HepG2 (cell line): Measurements from ENCODE around the gene ZNRF4. TPM values are rescaled to one million over a fixed set of nuclear protein-coding genes. Genes with fewer than 3 reads are reported as not detected.
A peak's percentile ranks its signal among the peaks of the same experiment; 100 is the strongest.

Experiments used
- ATAC-seq: fragments of 200-7000 bp; cut with Tn5 transposase; 3 replicates; pipeline ENCODE4 v1.9.1; 2020; ENCODE audit warnings: mild to moderate bottlenecking, moderate library complexity
- BruUV-seq: library from RNA; stranded (reverse); fragments of 400-500 nt; replicated peaks from 2 replicates; lab custom pipeline; 2021; lab: Mats Ljungman, UMichigan
- CTCF ChIA-PET: fragments of 300-600 bp; formaldehyde crosslinking; extraction: SDS; loops from one replicate; lab custom pipeline; 2021; ENCODE audit warnings: low total read pairs, inconsistent platforms, low intra/inter-chr PET ratio; lab: Yijun Ruan, JAX
- POLR2A ChIA-PET: fragments of 350-600 bp; sonication (Branson Sonifier 250); formaldehyde crosslinking; loops from one replicate; lab custom pipeline; 2020; ENCODE audit warnings: antibody characterized with exemption, inconsistent platforms; lab: Yijun Ruan, JAX
- DNase-seq: peaks from one replicate; pipeline ENCODE4 v3.0.0-alpha.2; 2015; ENCODE audit warnings: low spot score
- FAIRE-seq: peaks from 3 replicates; lab custom pipeline; 2011; peaks lifted over from hg19 to GRCh38; lab: Jason Lieb, UNC
- H2AFZ ChIP-seq: one replicate; pipeline ENCODE4 v1.6.1; 2011; ENCODE audit warnings: low read length, inconsistent platforms
- H3K27ac ChIP-seq: fragments of 300-600 bp; 3 replicates; pipeline ENCODE4 v1.8.0; 2011; ENCODE audit warnings: mixed run types, mild to moderate bottlenecking, mixed read lengths, low read length, inconsistent platforms; ENCODE audit not compliant: insufficient read depth; ENCODE audit errors: extremely low read length
- H3K27me3 ChIP-seq, 2 experiments: fragments of 200-600 bp in 1 of 2; 2 replicates in 1 of 2; 3 replicates in 1 of 2; pipeline versions ENCODE4 v1.6.0 to v1.8.0; 2011; ENCODE audit warnings: low read length in 2 of 2, mild to moderate bottlenecking in 2 of 2, moderate library complexity in 2 of 2, inconsistent platforms in 1 of 2; ENCODE audit not compliant: insufficient read depth in 2 of 2, control insufficient read depth in 1 of 2
- H3K36me3 ChIP-seq, 2 experiments: fragments of 200-600 bp in 1 of 2; replicated peaks in 1 of 2; 2 replicates in 1 of 2; 3 replicates in 1 of 2; pipeline versions ENCODE4 v1.5.1 to v1.8.0; 2011; ENCODE audit warnings: low read length in 2 of 2, inconsistent platforms in 1 of 2; ENCODE audit not compliant: insufficient read depth in 2 of 2, control insufficient read depth in 1 of 2
- H3K4me1 ChIP-seq: 2 replicates; pipeline ENCODE4 v1.5.1; 2012; ENCODE audit warnings: low read length, inconsistent platforms; ENCODE audit not compliant: insufficient read depth
- H3K4me2 ChIP-seq: 2 replicates; pipeline ENCODE4 v1.6.0; 2011; ENCODE audit warnings: low read depth, low read length, inconsistent platforms
- H3K4me3 ChIP-seq, 3 experiments: fragments of 200-600 bp in 1 of 3; sonication (generic), shearing (Covaris generic) in 1 of 3; replicated peaks in 1 of 3; 2 replicates each; pipeline ENCODE4 v1.5.1; 2011 to 2016; ENCODE audit warnings: low read length in 3 of 3, inconsistent platforms in 2 of 3, low read depth in 2 of 3, mild to moderate bottlenecking in 2 of 3, control low read depth in 1 of 3, mixed read lengths in 1 of 3; ENCODE audit not compliant: insufficient read depth in 1 of 3
- H3K79me2 ChIP-seq: one replicate; pipeline ENCODE4 v1.6.1; 2011; ENCODE audit warnings: low read length, inconsistent platforms; ENCODE audit not compliant: insufficient read depth
- H3K9ac ChIP-seq: 2 replicates; pipeline ENCODE4 v1.6.0; 2011; ENCODE audit warnings: mild to moderate bottlenecking, low read depth, low read length, inconsistent platforms; ENCODE audit not compliant: insufficient read depth
- H3K9me3 ChIP-seq: 2 replicates; pipeline ENCODE4 v1.5.1; 2012; ENCODE audit warnings: mild to moderate bottlenecking, low read length
- H4K20me1 ChIP-seq: 2 replicates; pipeline ENCODE4 v1.6.0; 2011; ENCODE audit warnings: inconsistent platforms, mild to moderate bottlenecking, low read length, moderate library complexity; ENCODE audit not compliant: insufficient read depth
- ATF4 ChIP-seq, 2 experiments: fragments of 450-650 bp in 1 of 2; sonication (generic) in 1 of 2; formaldehyde crosslinking; IDR thresholded peaks; 2 replicates each; pipeline versions ENCODE4 v1.5.0 to v1.8.0; 2020 to 2022; ENCODE audit warnings: mild to moderate bottlenecking in 1 of 2, missing genetic modification reagents in 1 of 2
- FUBP1 ChIP-seq: sonication (generic); formaldehyde crosslinking; IDR thresholded peaks from 2 replicates; pipeline ENCODE4 v1.5.1; 2020; ENCODE audit warnings: missing genetic modification reagents, mild to moderate bottlenecking, borderline replicate concordance
- HES4 ChIP-seq: sonication (generic); formaldehyde crosslinking; IDR thresholded peaks from 2 replicates; pipeline ENCODE4 v1.9.0; 2021; ENCODE audit warnings: mild to moderate bottlenecking, missing genetic modification reagents, borderline replicate concordance
- IKZF4 ChIP-seq: sonication (generic); formaldehyde crosslinking; IDR thresholded peaks from 2 replicates; pipeline ENCODE4 v1.5.1; 2020; ENCODE audit warnings: borderline replicate concordance, mild to moderate bottlenecking, low read depth, missing genetic modification reagents; ENCODE audit errors: not compliant biosample characterization
- RORA ChIP-seq: sonication (generic); formaldehyde crosslinking; IDR thresholded peaks from 2 replicates; pipeline ENCODE4 v1.5.0; 2020; ENCODE audit warnings: mild to moderate bottlenecking, missing genetic modification reagents, moderate library complexity
- TMF1 ChIP-seq: sonication (generic); formaldehyde crosslinking; IDR thresholded peaks from 2 replicates; pipeline ENCODE4 v1.8.1; 2022; ENCODE audit warnings: low read depth, missing genetic modification reagents
- ZMYM3 ChIP-seq: sonication (generic); formaldehyde crosslinking; IDR thresholded peaks from 2 replicates; pipeline ENCODE4 v1.5.1; 2020; ENCODE audit warnings: mild to moderate bottlenecking, missing genetic modification reagents
- WGBS: methylation state at CpG from one replicate; pipeline ENCODE4 v1.1.6; 2017; ENCODE audit warnings: low lambda C conversion rate; 5-methylcytosine and 5-hydroxymethylcytosine counted together
- in situ Hi-C: cut with HindIII; loops from 2 replicates; pipeline ENCODE4 v1.10.0; 2017; ENCODE audit warnings: low pct_unique_long_range_greater_than_20kb; ENCODE audit not compliant: extremely low pct_ligation_motif_present
- intact Hi-C: fragments of 100-400 bp; cut with micrococcal nuclease; formaldehyde crosslinking; loops from one replicate; pipeline ENCODE4 v1.10.0; 2022; ENCODE audit not compliant: unreplicated experiment
- polyA plus RNA-seq, 8 experiments: library from polyadenylated mRNA; depleted of rRNA in 3 of 8; stranded (reverse) in 7 of 8; unstranded in 1 of 8; fragments of >200 nt; fragmentation: Illumina TruSeq in 4 of 8; extraction: Trizol in 4 of 8; gene quantifications; 2 replicates each; pipeline versions ENCODE4 v1.2.1 to v1.2.3, GENCODE V29; 2011 to 2016; ENCODE audit warnings: low read depth in 4 of 8, missing spikeins in 1 of 8, mixed read lengths in 1 of 8; ENCODE audit not compliant: insufficient read depth in 1 of 8
- total RNA-seq, 5 experiments: library from RNA; depleted of rRNA; stranded (reverse); fragments of >200 nt; fragmentation: Illumina TruSeq; extraction: Trizol; gene quantifications; 2 replicates each; pipeline ENCODE4 v1.2.3, GENCODE V29; 2016; ENCODE audit warnings: low read depth in 1 of 5
- TF ChIP-seq, protein P1 (sequence below): sonication (generic); formaldehyde crosslinking; conservative IDR thresholded peaks from 2 replicates; pipeline ENCODE4 v1.4.0; 2020; ENCODE audit warnings: missing genetic modification reagents

Gene ZNRF4
- total and polyA plus RNA-seq, 2 of the 13 experiments (the other 11 are each of a cell fraction or from before 2014, with no cell fraction given) = not detected

DNA sequence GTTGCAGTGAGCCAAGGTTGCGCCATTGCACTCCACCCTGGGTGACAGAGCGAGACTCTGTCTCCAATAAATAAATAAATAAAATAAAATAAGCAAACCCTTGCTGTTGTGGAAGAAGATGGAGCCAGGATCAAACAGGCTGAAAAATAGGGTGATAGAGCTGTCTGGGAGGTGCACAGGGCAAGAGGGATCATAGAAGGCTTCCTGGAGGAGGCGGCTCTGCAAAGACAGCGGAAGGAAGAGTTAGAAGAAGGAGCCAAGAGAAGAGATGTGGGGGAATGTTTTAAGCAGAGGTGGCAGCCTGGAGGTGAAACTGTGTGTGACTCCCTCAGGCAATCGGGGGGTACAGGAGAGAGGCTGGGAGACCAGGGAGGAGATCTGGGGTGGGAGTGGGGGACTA lies 40.6 kb downstream of the ZNRF4 start (continued):
- TF ChIP-seq FUBP1 (CRISPR knock-in tag) = no peak
- no peak for TF ChIP-seq TMF1 (CRISPR knock-in tag)
- no peak for TF ChIP-seq RORA (CRISPR knock-in tag)
- TF ChIP-seq IKZF4 (CRISPR knock-in tag) = no peak
- no peak for TF ChIP-seq ATF4 (CRISPR knock-in tag; IDR thresholded peaks at IDR 0.05)
- no peak for TF ChIP-seq HES4 (CRISPR knock-in tag)

GRCh38 chr19:5497297-5497696 lies 42.1 kb downstream of the ZNRF4 start:
- FAIRE-seq = no peak
- in situ Hi-C loops = no loop called here

More at GRCh38 chr19:5497297-5497696, 42.1 kb downstream of the ZNRF4 start:
- H3K4me3 ChIP-seq = no peak overlapping the region
- H3K27ac ChIP-seq = no peak overlapping the region
- H3K9ac ChIP-seq = no peak overlapping the region
- no TSS peak for BruUV-seq
- H3K27me3 ChIP-seq = peaks cover 0 to 4% of the 10 kb centered on the region in 2 experiments; a peak in 1 of 5 replicates
- ATAC-seq = no peak
- no peaks in the 10 kb centered on the region for H3K4me1 ChIP-seq
- peaks cover 7% of the 10 kb centered on the region for H3K9me3 ChIP-seq
- H3K4me2 ChIP-seq = no peak overlapping the region
- ChIA-PET CTCF (no interaction called here), POLR2A (no interaction called here)
- H4K20me1 ChIP-seq = no peaks in the 10 kb centered on the region
- H2AFZ ChIP-seq = no peak overlapping the region
- DNase-seq = no peak
- H3K36me3 ChIP-seq = no peaks in the 10 kb centered on the region
- intact Hi-C loops = no loop called here
- WGBS = 76% methylated on average over 4 of the region's 5 CpGs
- no peaks in the 10 kb centered on the region for H3K79me2 ChIP-seq
- TF ChIP-seq, protein P1, sequence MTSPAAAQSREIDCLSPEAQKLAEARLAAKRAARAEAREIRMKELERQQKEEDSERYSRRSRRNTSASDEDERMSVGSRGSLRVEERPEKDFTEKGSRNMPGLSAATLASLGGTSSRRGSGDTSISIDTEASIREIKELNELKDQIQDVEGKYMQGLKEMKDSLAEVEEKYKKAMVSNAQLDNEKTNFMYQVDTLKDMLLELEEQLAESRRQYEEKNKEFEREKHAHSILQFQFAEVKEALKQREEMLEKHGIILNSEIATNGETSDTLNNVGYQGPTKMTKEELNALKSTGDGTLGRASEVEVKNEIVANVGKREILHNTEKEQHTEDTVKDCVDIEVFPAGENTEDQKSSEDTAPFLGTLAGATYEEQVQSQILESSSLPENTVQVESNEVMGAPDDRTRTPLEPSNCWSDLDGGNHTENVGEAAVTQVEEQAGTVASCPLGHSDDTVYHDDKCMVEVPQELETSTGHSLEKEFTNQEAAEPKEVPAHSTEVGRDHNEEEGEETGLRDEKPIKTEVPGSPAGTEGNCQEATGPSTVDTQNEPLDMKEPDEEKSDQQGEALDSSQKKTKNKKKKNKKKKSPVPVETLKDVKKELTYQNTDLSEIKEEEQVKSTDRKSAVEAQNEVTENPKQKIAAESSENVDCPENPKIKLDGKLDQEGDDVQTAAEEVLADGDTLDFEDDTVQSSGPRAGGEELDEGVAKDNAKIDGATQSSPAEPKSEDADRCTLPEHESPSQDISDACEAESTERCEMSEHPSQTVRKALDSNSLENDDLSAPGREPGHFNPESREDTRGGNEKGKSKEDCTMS = no peak
- 0 out of 2 replicates have a peak, but pooled peaks have one; percentile 19 for TF ChIP-seq ZMYM3 (CRISPR knock-in tag)
